Loucy (cell line): ENCODE data around the gene DENND6B.

Experiments used
- CTCF ChIP-seq: fragments of 200-600 bp; sonication (generic); conservative IDR thresholded peaks from 2 replicates; pipeline ENCODE4 v1.5.1; 2014; ENCODE audit warnings: mild to moderate bottlenecking, antibody characterized with exemption, low read length
- EZH2phosphoT487 ChIP-seq: fragments of 200-600 bp; IDR thresholded peaks from 2 replicates; pipeline ENCODE4 v1.6.1; 2018; ENCODE audit warnings: antibody characterized with exemption, mild to moderate bottlenecking, moderate library complexity, borderline replicate concordance

GRCh38 chr22:50316114-50317065 is 10.4 kb downstream of the DENND6B start:
- TF ChIP-seq CTCF, result no peak
- no peak for TF ChIP-seq EZH2phosphoT487
